K562 (cell line): ENCODE results near the gene MBOAT2. TPM values are rescaled to one million over a fixed set of nuclear protein-coding genes. Genes with fewer than 3 reads are reported as not detected.
A peak's percentile ranks its signal among the peaks of the same experiment; 100 is the strongest.

Experiments
- ATAC-seq: fragments of 200-7000 bp; cut with Tn5 transposase; 3 replicates; pipeline ENCODE4 v1.9.1; 2020; ENCODE audit warnings: moderate library complexity
- BruUV-seq: library from RNA; stranded (reverse); fragments of 400-500 nt; replicated peaks from 2 replicates; lab custom pipeline; 2021; lab: Mats Ljungman, UMichigan
- CTCF ChIA-PET: fragments of 300-600 bp; formaldehyde crosslinking; extraction: SDS; loops from one replicate; lab custom pipeline; 2021; ENCODE audit warnings: low intra/inter-chr PET ratio; lab: Yijun Ruan, JAX
- POLR2A ChIA-PET: fragments of 300-600, 350-650 bp; sonication (Branson Sonifier 250); formaldehyde crosslinking; extraction: SDS; loops from one replicate; lab custom pipeline; 2021; ENCODE audit warnings: antibody characterized with exemption, inconsistent platforms; lab: Yijun Ruan, JAX
- DNase-seq, 4 experiments: peaks; one replicate each; pipeline versions ENCODE4 v3.0.0 to v3.0.0-alpha.2; 2011 to 2018; ENCODE audit warnings: low spot score in 3 of 4, mixed read lengths in 3 of 4; ENCODE audit errors: extremely low read depth in 1 of 4
- FAIRE-seq: peaks from 2 replicates; lab custom pipeline; 2011; peaks lifted over from hg19 to GRCh38; lab: Jason Lieb, UNC
- H2AFZ ChIP-seq: 2 replicates; pipeline ENCODE4 v1.6.0; 2011; ENCODE audit warnings: low read depth, low read length, control low read depth, inconsistent platforms
- H3K27ac ChIP-seq: fragments of 200-600 bp; 3 replicates; pipeline ENCODE4 v1.8.0; 2011; ENCODE audit warnings: low read depth, mild to moderate bottlenecking, control low read depth, inconsistent platforms, low read length, moderate library complexity, mixed read lengths; ENCODE audit errors: extremely low read depth
- H3K27me3 ChIP-seq, 2 experiments: fragments of 300-600 bp in 1 of 2; 2 replicates in 1 of 2; 3 replicates in 1 of 2; pipeline versions ENCODE4 v1.6.0 to v1.8.0; 2011; ENCODE audit warnings: inconsistent platforms in 2 of 2, low read length in 2 of 2, mild to moderate bottlenecking in 1 of 2, mixed read lengths in 1 of 2, moderate library complexity in 1 of 2; ENCODE audit not compliant: control insufficient read depth in 2 of 2, insufficient read depth in 2 of 2
- H3K36me3 ChIP-seq: fragments of 300-600 bp; 3 replicates; pipeline ENCODE4 v1.8.0; 2011; ENCODE audit warnings: mild to moderate bottlenecking, low read length, inconsistent platforms; ENCODE audit not compliant: control insufficient read depth, insufficient read depth
- H3K4me1 ChIP-seq, 2 experiments: fragments of 200-600 bp in 1 of 2; replicated peaks in 1 of 2; 2 replicates in 1 of 2; 3 replicates in 1 of 2; pipeline versions ENCODE4 v1.5.1 to v1.8.0; 2011; ENCODE audit warnings: inconsistent platforms in 2 of 2, low read length in 2 of 2, mild to moderate bottlenecking in 1 of 2, mixed read lengths in 1 of 2, moderate library complexity in 1 of 2; ENCODE audit not compliant: control insufficient read depth in 2 of 2, insufficient read depth in 2 of 2
- H3K4me2 ChIP-seq: 2 replicates; pipeline ENCODE4 v1.6.1; 2011; ENCODE audit warnings: low read length, control low read depth, inconsistent platforms, mixed read lengths; ENCODE audit not compliant: insufficient read depth
- H3K4me3 ChIP-seq: fragments of 200-600 bp; sonication (generic), shearing (Covaris generic); 2 replicates; pipeline ENCODE4 v1.5.1; 2016; ENCODE audit warnings: control low read depth, inconsistent platforms
- H3K79me2 ChIP-seq: fragments of 200-600 bp; 3 replicates; pipeline ENCODE4 v1.8.0; 2011; ENCODE audit warnings: low read length, inconsistent platforms; ENCODE audit not compliant: control insufficient read depth, insufficient read depth
- H3K9ac ChIP-seq, 2 experiments: 2 replicates each; pipeline versions ENCODE4 v1.6.0 to v1.6.1; 2011; ENCODE audit warnings: low read depth in 2 of 2, low read length in 2 of 2, control low read depth in 1 of 2, inconsistent platforms in 1 of 2, mild to moderate bottlenecking in 1 of 2, mixed read lengths in 1 of 2; ENCODE audit not compliant: insufficient read depth in 1 of 2
- H3K9me1 ChIP-seq: one replicate; pipeline ENCODE4 v1.6.0; 2011; ENCODE audit warnings: inconsistent platforms, mild to moderate bottlenecking, low read length, moderate library complexity; ENCODE audit not compliant: control insufficient read depth, insufficient read depth
- H3K9me3 ChIP-seq: replicated peaks from 2 replicates; pipeline ENCODE4 v1.5.1; 2011; ENCODE audit warnings: low read depth, low read length, inconsistent platforms; ENCODE audit not compliant: control insufficient read depth, insufficient read depth
- H4K20me1 ChIP-seq: replicated peaks from 2 replicates; pipeline ENCODE4 v1.6.1; 2011; ENCODE audit warnings: low read length, inconsistent platforms, mixed read lengths; ENCODE audit not compliant: control insufficient read depth, insufficient read depth
- ATF3 ChIP-seq, 2 experiments: fragments of 450-650 bp in 1 of 2; sonication (generic) in 1 of 2; formaldehyde crosslinking in 1 of 2; IDR thresholded peaks in 1 of 2; conservative IDR thresholded peaks in 1 of 2; 2 replicates each; pipeline versions ENCODE4 v1.6.1 to v1.8.1; 2016 to 2023; ENCODE audit warnings: mild to moderate bottlenecking in 2 of 2, moderate library complexity in 2 of 2, inconsistent platforms in 1 of 2, missing genetic modification reagents in 1 of 2
- CEBPB ChIP-seq: fragments of 450-650 bp; IDR thresholded peaks from 2 replicates; pipeline ENCODE4 v1.6.1; 2016; ENCODE audit warnings: missing genetic modification characterization, missing compliant biosample characterization
- CEBPG ChIP-seq, 3 experiments: fragments of 200-800 bp in 1 of 3; sonication (Bioruptor generic) in 1 of 3; sonication (generic) in 1 of 3; formaldehyde crosslinking in 1 of 3; IDR thresholded peaks in 2 of 3; conservative IDR thresholded peaks in 1 of 3; 2 replicates each; pipeline versions ENCODE4 v1.6.1 to v1.8.0; 2016 to 2022; ENCODE audit warnings: missing compliant biosample characterization in 2 of 3, missing genetic modification characterization in 2 of 3, mild to moderate bottlenecking in 1 of 3, missing genetic modification reagents in 1 of 3
- CREB5 ChIP-seq: fragments of 250-450 bp; sonication (Bioruptor Pico); IDR thresholded peaks from 2 replicates; pipeline ENCODE4 v1.5.0; 2020; ENCODE audit warnings: mild to moderate bottlenecking
- IRF9 ChIP-seq: fragments of 450-650 bp; IDR thresholded peaks from 2 replicates; pipeline ENCODE4 v1.6.1; 2016; ENCODE audit warnings: missing biosample characterization, missing genetic modification characterization
- PBX2 ChIP-seq, 2 experiments: IDR thresholded peaks in 1 of 2; conservative IDR thresholded peaks in 1 of 2; 2 replicates each; pipeline ENCODE4 v1.6.1; 2016; ENCODE audit warnings: low read depth in 2 of 2, mild to moderate bottlenecking in 1 of 2, missing compliant biosample characterization in 1 of 2, missing genetic modification characterization in 1 of 2, moderate library complexity in 1 of 2
- TCF7 ChIP-seq: sonication (generic); IDR thresholded peaks from 2 replicates; pipeline ENCODE4 v1.6.1; 2016; ENCODE audit warnings: antibody characterized with exemption, borderline replicate concordance
- ZNF253 ChIP-seq: fragments of 250-450 bp; sonication (Bioruptor Pico); conservative IDR thresholded peaks from 2 replicates; pipeline ENCODE4 v1.6.1; 2021; ENCODE audit warnings: mild to moderate bottlenecking
- WGBS: fragments of 100-300 bp; shearing (Covaris generic); methylation state at CpG from one replicate; pipeline ENCODE4 v1.1.6; 2016; ENCODE audit warnings: low coverage, mixed read lengths; ENCODE audit not compliant: insufficient coverage; ENCODE audit errors: missing lambda C conversion rate; 5-methylcytosine and 5-hydroxymethylcytosine counted together
- in situ Hi-C: fragments of 300-500 bp; cut with MboI; formaldehyde crosslinking; loops from 4 replicates; pipeline ENCODE4 v1.15.0; 2018; ENCODE audit warnings: inconsistent platforms, mixed read lengths
- intact Hi-C: fragments of 100-400 bp; cut with micrococcal nuclease; formaldehyde crosslinking; loops from 2 replicates; pipeline ENCODE4 v1.14.2; 2022
- polyA plus RNA-seq, 8 experiments: library from polyadenylated mRNA; depleted of rRNA in 4 of 8; stranded (reverse) in 5 of 8; unstranded in 3 of 8; fragments of >200 nt; fragmentation: Nextera tagmentation in 2 of 8; fragmentation: Illumina TruSeq in 1 of 8; extraction: Ambion mirVana in 2 of 8; extraction: Trizol in 1 of 8; gene quantifications; 2 replicates each; pipeline versions ENCODE4 v1.2.1 to v1.2.3, GENCODE V29; 2011 to 2014; ENCODE audit warnings: inconsistent platforms in 1 of 8, missing spikeins in 1 of 8
- total RNA-seq, 7 experiments: library from RNA; depleted of rRNA in 6 of 7; stranded (reverse); fragments of >200 nt in 6 of 7; fragmentation: Illumina TruSeq in 2 of 7; extraction: Trizol in 2 of 7; gene quantifications; 2 replicates each; pipeline versions ENCODE4 v1.2.1 to v1.2.3, GENCODE V29; 2011 to 2021; ENCODE audit warnings: low replicate concordance in 1 of 7

Gene MBOAT2
- total and polyA plus RNA-seq, 9 of the 15 experiments (the other 6 are each of a cell fraction or from before 2014, with no cell fraction given), result 8.4 to 122 (median 27.6) TPM

- no peaks in the 10 kb centered on the region for H4K20me1 ChIP-seq
- no peaks in the 10 kb centered on the region for H3K79me2 ChIP-seq
- DNase-seq, result no peak
- no peak overlapping the region for H2AFZ ChIP-seq
- BruUV-seq, result no TSS peak
- no peak overlapping the region for H3K9ac ChIP-seq
- peak; percentile 65 for ATAC-seq
- no peak overlapping the region for H3K4me3 ChIP-seq
- H3K27ac ChIP-seq, result no peak overlapping the region
- no peak for FAIRE-seq
- H3K9me1 ChIP-seq, result no peaks in the 10 kb centered on the region
- 0 out of 2 replicates have a peak, but pooled peaks have one; percentile 28 for TF ChIP-seq IRF9
- TF ChIP-seq CEBPG (CRISPR knock-in tag; IDR thresholded peaks at IDR 0.05), result peak; percentile 53; the same call in 1 of the 2 replicates
- peak; percentile 67 to 76 for TF ChIP-seq CEBPG (tag; conservative IDR thresholded peaks at IDR 0.05 in 1 of 2, IDR thresholded peaks at IDR 0.05 in 1 of 2)
- no peak for TF ChIP-seq CREB5 (CRISPR knock-in tag)
- TF ChIP-seq CEBPB (tag), result peak; percentile 87
- peak; percentile 42; the same call in 1 of the 2 replicates for TF ChIP-seq ATF3 (IDR thresholded peaks at IDR 0.05)
- TF ChIP-seq ATF3 (CRISPR knock-in tag; conservative IDR thresholded peaks at IDR 0.05), result no peak
- no peak for TF ChIP-seq TCF7
- TF ChIP-seq ZNF253, result no peak
- TF ChIP-seq PBX2 (CRISPR knock-in tag; IDR thresholded peaks at IDR 0.05; ENCODE audit: low read depth), result no peak
- TF ChIP-seq PBX2 (tag; conservative IDR thresholded peaks at IDR 0.05; ENCODE audit: low read depth), result peak; percentile 53; the same call in 1 of the 2 replicates
- intact Hi-C loops (no loop called here), in situ Hi-C loops (no loop called here)
- H3K4me2 ChIP-seq, result no peak overlapping the region
- POLR2A ChIA-PET, result interaction anchor here (0.6 to 1.3 kb wide), 5 partner anchors 13 to 603 kb away, joined by 3 to 5 read pairs (median 3); no protein-coding TSS in a partner anchor
- peaks cover 36% of the 10 kb centered on the region; the same call in 2 of the 3 replicates for H3K36me3 ChIP-seq
- 72% methylated on average over 8 of the region's 8 CpGs for WGBS
- no peaks in the 10 kb centered on the region for H3K4me1 ChIP-seq
- H3K9me3 ChIP-seq, result no peaks in the 10 kb centered on the region
- H3K27me3 ChIP-seq, result no peaks in the 10 kb centered on the region
- CTCF ChIA-PET, result no interaction called here
These were observed 181.9 kb downstream of the MBOAT2 start for GRCh38 chr2:8821276-8822217.
